HG03097 (cell line): ENCODE data around the gene E4F1.

Source experiments
- ATAC-seq: cut with Tn5 transposase; IDR thresholded peaks from one replicate; pipeline ENCODE4 v1.9.1; 2021; ENCODE audit not compliant: unreplicated experiment, low FRiP score

Gene E4F1

DNA sequence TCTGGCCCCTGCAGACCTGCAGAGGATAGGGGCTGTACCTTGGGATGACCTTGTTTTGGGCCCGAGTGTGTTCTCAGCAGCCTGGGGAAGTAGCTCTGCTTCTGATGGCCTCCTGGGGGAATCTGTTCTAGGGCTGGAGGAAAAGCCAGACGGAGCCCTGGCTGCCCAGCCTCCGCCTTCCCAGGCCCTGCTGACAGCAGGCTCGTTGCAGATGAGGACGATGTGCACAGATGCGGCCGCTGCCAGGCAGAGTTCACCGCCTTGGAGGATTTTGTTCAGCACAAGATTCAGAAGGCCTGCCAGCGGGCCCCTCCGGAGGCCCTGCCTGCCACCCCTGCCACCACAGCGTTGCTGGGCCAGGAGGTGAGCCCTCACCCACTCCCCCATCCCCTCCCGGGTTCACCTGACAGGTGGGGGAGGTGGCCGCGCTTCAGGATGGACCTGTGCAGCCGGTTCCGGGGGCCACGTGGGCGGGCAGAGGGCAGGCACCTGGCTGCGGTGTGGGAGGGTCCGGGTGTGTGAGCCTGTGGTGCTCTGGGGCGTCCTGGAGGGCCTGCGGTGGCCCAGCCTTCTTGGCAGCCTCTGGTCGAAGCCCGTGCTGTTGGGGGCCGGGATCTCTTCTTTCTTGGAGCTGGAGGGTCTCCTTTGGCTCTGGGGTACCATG is 4.9 kb downstream of the E4F1 start:
- ATAC-seq: no peak

DNA sequence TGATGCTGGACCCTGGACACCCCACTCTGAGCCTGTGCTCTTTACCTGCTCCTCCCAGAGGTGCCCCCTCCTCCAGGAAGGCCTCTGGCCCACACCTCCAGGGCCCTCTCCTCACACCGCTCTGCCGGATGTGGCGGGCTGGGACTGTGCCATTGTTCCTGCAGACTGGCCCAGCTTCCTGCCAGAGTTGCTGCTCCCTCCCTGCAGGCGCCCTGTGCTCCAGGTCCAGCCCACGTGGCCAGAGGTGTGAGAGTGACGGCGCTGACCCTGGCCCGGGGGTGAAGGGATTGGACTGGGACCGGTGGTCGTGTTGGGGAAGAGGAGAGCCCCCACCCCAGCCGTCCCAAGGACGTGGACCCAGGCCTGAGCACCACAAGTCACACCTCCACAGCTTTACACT is 5.7 kb downstream of the E4F1 start:
- no peak for ATAC-seq

DNA sequence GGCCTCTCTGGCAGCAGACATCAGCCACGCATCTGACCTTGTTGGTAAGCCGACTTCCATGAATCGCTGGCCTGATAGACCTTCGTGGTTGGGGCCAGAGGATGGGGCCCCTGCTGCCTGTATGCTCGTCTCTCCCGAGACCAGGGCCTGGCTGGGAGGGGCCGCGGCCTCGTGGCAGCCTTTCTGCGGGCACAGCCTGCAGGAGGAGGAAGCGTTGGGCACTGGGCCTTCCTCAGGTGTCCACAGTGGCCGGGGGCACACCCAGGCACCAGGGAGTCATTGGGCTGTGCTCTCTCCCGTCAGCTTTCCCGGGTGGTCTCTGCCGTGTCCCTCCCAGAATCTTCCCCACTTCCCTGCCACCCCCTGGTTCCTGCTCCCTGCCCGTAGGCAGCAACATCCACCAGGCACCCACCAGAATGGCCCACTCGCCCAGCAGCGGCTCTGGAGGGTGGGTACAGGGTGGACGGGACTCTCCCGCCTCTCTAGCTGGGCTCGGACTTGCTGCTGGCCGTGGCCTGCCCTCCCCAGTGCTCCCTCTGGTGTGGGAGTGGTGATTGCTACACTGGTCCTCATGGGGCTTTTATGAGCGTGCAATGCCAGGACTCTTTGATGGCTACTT is 6.3 kb downstream of the E4F1 start:
- ATAC-seq: no peak

DNA sequence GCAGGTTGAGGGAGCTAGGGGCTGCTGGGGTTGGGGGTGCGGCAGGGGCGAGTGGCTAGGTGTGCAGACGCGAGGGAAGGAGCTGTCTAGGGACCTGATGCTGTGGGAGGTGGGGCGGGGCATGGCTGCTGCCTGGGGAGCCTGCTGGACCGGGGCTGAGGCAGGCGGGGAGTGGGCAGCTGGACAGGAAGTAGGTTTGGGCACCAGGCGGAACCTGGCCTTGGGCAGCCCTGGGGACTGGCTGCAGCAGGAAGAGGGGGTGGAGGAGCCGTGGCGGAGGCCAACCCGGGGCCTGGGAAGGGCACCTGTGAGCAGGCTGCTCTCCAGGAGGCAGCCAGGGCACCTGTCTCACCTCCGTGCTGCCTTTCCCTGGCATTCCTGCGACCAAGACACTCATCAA is 7.0 kb downstream of the E4F1 start:
- no peak for ATAC-seq

DNA sequence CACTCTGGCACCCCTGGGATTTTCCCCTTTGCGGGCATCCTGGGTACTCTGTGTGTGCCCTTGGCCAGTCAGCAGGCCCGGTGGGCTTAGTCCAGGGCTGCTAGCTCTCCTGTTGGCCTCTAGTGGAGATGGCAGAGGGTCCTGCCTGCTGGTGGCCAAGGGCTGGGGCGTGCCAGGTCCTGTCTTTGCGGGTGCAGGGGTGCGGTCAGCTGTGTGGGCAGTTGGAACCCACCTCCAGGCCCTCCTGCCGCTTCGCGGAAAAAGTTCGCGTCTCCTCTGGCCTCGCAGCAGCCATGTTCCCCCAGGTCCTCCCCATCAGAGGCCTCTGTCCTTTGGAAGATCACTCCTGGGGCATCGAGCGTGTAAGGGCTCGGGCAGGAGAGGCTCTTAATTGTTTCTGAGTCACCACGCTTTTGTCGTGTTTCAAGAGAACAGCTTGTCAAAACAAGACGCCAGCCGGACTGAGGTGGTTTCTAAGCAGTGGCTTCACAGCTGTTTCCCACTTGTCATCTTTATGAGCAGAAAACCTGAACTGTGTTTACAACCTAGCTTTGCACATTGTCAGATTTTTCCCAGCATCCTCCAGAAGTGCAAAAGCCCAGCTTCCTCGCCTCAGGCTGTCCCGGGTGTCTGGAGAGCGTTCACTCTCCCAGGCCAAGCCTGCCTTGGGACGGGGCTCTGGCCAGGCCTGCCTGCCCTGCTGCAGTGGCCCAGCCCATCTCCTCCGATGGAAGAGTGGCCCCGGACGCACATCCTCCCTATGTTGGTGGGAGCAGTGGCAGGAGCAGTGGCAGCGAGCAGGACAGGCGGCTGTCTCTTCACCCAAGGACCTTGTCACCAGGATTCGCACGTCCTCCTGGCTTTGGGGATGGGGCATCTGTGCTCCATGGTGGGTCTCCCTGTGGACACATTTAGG is 7.9 kb downstream of the E4F1 start:
- no peak for ATAC-seq

DNA sequence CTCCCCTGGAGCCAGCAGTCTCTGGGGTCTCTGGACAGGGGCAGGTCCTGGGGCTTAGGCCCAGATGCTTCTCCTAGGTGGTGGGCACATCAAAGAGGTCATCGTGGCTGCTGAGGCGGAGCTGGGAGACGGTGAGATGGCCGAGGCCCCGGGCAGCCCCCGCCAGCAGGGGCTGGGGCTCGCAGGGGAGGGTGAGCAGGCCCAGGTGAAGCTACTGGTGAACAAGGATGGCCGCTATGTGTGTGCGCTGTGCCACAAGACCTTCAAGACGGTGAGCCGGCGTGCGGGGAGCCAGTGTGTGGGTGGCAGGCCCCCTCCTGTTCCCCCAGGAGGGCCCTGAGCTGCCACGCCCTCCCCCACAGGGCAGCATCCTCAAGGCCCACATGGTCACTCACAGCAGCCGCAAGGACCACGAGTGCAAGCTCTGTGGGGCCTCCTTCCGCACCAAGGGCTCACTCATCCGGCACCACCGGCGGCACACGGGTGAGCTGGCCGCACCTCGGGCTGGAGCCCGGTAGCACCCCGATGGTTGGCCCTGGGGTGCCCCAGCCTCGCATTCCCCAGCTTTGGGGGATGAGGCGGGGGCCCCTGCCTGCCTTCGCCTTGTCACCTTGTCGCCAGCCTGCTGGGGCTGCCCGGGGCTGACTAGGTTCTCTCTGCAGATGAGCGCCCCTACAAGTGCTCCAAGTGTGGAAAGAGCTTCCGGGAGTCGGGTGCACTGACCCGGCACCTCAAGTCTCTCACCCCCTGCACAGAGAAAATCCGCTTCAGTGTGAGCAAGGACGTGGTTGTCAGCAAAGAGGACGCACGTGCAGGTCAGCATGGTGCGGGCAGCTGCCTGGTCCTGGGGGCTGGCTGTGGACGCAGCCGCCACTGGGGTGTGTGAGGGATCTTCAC is 9.0 kb downstream of the E4F1 start:
- no peak for ATAC-seq

DNA sequence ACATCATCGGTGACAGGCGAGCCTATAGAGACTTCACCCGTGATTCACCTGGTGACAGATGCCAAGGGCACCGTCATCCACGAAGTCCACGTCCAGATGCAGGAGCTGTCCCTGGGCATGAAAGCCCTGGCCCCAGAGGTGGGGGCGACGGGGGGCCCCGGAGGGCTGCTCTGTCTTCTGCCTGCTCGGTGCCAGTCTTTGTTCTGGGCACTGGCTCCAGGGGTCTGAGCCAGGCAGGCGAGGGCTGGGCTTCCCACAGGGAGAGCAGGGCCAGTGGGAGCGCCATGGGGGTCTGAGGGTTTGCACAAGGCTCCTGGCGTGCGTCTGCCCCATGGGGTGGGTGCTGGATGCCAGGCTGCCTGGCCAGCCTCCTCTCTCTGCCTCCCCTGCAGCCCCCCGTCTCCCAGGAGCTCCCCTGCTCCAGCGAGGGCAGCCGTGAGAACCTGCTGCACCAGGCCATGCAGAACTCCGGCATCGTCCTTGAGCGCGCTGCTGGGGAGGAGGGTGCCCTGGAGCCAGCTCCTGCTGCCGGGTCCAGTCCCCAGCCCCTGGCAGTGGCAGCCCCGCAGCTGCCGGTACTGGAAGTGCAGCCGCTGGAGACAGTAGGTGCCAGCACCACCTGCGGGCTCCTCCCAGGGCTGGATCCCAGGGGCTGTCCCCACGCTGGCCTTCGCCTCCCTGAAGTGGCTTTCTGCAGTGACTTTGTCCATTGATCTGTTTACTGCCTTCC is 9.8 kb downstream of the E4F1 start:
- no peak for ATAC-seq

DNA sequence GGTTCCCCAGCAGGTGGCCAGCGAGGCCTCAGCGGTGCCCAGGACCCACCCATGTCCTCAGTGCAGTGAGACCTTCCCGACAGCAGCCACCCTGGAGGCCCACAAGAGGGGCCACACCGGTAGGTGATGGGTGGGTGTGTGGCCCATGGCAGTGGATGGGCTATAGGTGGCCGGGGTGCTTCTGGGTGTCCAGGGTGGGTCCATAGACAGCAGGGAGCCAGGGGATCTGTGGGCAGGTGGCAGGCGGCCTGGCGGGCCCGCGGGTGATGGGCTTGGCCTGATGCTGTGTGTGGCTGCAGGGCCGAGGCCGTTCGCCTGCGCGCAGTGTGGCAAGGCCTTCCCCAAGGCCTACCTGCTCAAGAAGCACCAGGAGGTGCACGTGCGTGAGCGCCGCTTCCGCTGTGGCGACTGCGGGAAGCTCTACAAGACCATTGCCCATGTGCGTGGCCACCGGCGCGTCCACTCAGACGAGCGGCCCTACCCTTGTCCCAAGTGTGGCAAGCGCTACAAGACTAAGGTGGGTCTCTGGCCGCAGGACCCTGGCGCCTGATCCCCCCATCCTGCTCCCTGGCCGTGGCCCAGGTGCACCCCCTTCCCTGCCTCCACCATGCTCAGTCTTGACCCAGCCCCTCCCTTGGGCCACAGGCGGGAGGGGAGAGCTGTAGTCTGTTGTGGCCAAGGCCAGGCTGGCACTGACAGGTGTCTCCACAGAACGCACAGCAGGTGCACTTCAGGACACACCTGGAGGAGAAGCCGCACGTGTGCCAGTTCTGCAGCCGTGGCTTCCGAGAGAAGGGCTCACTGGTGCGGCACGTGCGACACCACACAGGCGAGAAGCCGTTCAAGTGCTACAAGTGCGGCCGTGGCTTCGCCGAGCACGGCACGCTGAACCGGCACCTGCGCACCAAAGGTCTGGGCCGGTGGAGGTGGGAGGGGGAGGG is 10.8 kb downstream of the E4F1 start:
- no peak for ATAC-seq

DNA sequence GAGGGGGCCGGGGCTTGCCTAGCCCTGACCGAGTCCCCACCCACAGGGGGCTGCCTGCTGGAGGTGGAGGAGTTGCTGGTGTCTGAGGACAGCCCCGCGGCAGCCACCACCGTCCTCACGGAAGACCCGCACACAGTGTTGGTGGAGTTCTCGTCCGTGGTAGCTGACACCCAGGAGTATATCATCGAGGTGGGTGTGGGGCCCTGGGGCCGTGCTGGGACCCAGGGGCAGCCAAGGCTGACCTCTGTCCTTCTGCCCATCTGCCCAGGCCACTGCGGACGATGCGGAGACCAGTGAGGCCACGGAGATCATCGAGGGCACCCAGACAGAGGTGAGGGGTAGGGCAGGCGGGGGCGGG is 11.4 kb downstream of the E4F1 start:
- ATAC-seq: no peak

DNA sequence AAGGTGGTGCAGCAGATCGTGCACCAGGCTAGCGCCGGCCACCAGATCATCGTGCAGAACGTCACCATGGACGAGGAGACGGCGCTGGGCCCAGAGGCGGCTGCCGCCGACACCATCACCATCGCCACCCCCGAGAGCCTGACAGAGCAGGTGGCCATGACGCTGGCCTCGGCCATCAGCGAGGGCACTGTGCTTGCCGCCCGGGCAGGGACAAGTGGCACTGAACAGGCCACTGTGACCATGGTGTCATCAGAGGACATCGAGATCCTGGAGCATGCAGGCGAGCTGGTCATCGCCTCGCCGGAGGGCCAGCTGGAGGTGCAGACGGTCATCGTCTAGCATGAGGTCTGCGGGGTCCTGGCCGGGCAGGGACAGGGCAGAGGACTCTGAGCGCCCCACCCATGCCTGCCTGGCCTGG is 11.9 kb downstream of the E4F1 start:
- ATAC-seq: no peak

DNA sequence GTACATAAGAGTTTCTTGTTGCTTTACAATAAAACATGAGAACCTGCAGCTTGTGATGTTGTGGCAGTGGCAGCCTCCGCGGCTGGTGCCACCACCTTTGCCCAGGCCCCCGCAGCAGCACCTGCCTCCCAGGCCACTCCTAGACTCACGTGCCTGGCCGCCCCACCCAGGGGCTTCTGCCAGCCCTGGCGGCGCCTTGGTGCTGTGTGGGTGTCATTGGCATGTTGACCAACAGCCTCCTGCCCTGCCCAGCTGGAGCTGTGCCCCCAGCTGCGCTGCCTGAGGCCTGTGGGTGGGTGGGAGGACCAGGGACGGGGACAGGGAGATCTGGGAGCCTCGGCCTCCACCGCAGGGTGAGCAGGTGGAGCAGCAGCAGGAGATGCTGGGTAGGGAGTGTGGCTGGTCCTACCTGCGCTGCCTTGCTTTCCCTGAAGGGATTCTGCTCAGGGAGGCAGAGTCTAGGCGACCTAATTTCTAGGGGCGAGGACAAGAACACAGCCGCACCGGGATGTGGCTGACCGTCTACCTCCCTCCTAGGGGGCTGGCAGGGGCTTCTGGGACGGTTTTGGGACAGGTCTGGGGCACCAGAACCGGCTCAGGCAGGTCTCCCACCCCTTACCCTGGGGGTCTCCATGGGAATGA is 12.4 kb downstream of the E4F1 start:
- ATAC-seq: no peak

DNA sequence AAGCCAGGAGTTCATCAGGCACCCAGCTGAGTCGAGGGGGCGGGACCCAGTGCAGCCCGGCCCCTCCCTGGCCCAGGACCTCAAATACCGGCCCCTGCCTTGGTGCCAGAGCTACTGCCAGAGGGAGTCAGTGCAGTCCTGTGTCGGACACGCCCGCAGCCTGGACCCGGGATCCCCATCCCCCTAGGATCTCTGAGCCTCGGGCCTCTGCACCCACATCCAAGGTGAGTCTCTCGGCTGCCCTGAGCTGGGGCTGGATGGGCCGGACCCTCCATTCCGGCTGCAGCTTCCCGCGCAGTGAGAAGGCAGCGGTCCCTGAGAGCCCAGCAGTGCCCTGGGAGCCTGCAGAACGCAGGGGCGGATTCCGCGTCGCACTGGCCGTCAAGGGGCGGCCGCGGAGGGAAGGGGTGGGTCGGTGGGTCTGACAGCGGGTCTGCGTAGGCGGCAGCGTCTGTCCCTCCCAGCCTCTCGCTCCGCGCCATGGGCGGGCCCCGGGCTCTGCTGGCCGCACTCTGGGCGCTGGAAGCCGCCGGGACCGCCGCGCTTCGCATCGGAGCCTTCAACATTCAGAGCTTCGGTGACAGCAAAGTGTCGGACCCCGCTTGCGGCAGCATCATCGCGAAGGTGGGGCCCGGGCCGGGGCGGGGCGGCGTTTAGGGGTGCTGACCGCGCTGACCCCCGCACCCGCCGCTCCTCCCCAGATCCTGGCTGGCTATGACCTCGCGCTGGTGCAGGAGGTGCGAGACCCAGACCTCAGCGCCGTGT is 13.1 kb downstream of the E4F1 start, which contains the start of gene DNASE1L2:
DNASE1L2 (plus strand) TSS at position 108 of the 765 bp plus-strand sequence; CDS start at position 481, 373 bp downstream.
- no peak for ATAC-seq

DNA sequence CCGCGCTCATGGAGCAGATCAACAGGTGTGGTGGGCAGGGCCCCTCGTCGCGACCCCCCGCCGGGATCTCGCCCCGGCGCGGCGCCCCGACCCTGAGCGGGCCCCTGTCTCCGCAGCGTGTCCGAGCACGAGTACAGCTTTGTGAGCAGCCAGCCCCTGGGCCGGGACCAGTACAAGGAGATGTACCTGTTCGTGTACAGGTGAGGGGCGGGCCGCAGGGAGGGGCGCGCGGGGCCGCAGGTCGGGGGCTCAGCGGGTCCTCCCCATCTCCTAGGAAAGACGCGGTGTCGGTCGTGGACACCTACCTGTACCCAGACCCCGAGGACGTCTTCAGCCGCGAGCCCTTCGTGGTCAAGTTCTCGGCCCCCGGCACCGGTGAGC is 13.7 kb downstream of the E4F1 start:
- no peak for ATAC-seq

DNA sequence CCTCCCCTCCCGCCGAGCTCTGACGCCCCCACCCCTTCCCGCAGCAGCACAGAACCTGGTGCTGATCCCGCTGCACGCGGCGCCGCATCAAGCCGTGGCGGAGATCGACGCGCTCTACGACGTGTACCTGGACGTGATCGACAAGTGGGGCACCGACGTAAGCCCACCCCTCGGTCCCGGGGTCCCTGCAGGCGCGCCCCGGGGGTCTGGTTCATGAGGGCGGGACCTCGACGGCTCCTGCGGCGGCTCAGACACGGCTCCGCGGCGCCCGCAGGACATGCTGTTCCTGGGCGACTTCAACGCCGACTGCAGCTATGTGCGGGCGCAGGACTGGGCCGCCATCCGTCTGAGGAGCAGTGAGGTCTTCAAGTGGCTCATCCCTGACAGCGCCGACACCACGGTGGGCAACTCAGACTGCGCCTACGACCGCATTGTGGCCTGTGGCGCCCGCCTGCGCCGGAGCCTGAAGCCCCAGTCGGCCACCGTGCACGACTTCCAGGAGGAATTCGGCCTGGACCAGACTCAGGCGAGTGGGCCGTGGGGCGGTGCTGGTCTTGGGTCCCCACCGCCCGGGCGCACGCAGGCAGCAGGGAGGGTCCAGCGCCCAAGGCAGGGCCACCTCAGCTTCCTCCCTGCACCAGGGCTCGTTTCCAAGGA is 14.2 kb downstream of the E4F1 start:
- ATAC-seq: no peak

DNA sequence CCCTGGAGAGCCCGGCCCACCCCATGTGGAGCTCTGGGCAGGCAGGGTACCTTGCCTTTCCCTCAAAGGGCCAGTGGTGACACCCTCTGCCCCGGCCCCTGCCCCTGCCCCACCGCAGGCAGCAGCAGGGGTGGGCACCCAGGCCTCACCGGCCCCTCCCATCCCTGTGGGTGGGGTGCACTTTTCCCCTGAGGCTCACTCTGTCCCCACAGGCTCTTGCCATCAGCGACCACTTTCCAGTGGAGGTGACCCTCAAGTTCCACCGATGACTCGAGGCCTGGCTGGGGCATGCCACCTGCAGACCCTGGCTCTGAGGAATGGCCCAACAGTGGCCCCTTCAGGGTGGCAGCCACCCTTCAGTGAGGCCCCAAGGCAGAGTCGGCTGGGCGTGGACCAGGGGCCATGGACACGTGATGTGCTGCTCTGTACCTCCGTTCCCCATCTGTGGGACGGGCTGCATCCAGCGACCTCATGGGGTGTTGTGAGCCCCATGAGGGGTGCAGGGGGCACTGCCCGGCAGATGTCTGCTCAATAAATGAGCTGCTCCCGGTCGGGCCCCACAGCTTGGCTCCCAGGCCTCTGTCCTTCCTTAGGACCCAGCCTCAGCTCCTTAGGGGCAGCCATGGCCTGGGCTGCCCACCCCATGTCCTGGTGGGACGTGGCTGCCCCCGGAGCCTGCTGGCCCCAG is 14.9 kb downstream of the E4F1 start:
- no peak for ATAC-seq

DNA sequence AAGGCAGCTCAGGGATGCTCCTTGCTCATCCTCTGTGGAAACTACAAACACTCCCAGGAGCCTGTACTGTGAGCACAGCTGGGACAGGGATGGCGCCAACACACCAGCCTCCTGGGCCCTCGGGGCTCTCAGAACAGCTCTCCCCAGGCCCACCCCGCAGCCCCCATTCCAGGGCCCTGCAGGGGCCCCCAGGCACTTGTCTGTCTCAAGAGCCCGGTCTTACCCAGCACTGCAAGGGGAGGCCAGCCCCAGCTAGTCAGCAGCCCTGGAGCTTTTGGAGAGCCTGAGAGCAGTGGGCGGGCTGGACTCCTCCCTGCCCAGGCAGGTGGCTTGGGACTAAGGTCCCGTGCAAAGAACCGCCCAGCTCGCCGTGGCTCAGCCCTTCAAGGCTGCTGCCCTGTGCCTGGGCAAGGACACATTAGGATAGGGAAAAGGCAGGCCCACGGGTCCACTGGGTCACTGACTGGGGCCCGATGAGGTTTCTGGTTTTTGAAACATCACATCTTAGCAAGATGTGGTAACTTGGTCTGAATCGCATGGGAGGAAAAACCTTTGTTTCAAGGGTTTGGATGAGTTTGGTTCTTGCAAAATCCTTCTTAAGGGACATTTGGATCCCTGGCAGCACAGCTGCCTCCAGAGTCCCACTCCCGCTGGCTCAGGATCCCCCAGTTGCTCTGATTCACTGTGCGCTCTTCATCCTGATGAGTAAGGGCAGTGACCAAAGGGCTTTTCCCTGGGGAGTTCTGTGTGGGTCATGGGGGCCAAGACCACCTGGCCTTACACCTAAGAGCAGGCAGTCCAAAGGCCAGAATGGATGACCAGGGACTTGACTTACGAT is 15.7 kb downstream of the E4F1 start:
- ATAC-seq: no peak
